Astrocyte (in vitro differentiated cells and primary cell): ENCODE measurements around the gene TNXB.
A peak's percentile ranks its signal among the peaks of the same experiment; 100 is the strongest.

ENCODE experiments used
- CTCF ChIP-seq: IDR thresholded peaks from 2 replicates; pipeline ENCODE4 v1.5.1; 2011; ENCODE audit warnings: low read depth, mild to moderate bottlenecking, inconsistent platforms, low read length, moderate library complexity; ENCODE audit not compliant: insufficient read depth
- EZH2 ChIP-seq: IDR thresholded peaks from 2 replicates; pipeline ENCODE4 v1.6.1; 2012; ENCODE audit warnings: mild to moderate bottlenecking, low read length, inconsistent platforms; ENCODE audit not compliant: insufficient read depth

- peak; percentile 21 for TF ChIP-seq CTCF
- no peak for TF ChIP-seq EZH2
These were observed 45.5 kb upstream of the TNXB start for GRCh38 chr6:32154514-32155161.
